ENCODE data around the gene ATXN1.

The ATXN1 gene

GRCh38 chr6:16762268-16762549 is 949 bp upstream of the ATXN1 start:
- DNase-seq (ENCODE audit: low read depth): no peak

DNA sequence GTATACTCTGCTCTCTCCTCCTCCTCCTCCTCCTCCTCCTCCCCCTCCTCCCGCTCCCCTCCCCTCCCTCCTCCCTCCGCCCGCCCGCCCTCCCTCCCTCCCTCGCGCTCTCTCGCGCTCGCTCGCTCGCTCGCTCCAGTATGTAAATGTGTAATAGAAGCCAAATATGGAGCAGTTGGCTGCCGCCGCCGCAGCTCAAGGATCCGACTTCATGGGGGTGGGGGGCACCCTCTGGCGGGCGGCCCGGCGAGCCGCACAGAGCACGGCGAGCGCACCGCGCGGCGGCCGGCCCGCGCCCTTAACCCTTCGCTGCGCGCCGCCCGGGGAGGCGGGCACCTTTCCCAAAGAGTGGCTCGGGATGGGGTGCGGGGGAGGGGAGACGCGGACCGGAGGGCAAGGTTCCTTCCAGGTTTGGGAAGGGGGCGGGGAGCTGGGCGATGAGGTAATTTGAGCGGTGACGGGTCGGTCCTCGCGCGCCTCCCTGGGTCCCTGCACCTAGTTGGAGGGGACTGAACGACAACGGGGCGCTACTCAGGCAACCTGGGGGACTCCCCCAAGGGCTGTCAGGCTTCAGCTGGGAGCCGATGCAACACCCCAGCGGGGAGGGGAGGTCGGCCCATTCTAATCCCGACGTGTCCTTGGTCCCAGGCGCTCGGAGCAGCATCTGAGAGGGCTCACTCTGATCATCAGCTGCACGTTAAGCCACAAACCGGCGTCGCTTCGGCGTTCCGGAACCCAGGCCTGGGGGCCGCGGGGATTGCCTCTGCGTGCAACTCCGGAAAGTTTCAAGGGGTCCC is 409 bp upstream of the ATXN1 start:
- peak; percentile 94 for DNase-seq (ENCODE audit: low read depth)

- peak; percentile 90 for DNase-seq (ENCODE audit: low read depth)
Observed at GRCh38 chr6:16759646-16760515, 1.4 kb downstream of the ATXN1 start.

- DNase-seq (ENCODE audit: low read depth): peak; percentile 65
Observed at GRCh38 chr6:16759181-16759645, 2.0 kb downstream of the ATXN1 start.

DNA sequence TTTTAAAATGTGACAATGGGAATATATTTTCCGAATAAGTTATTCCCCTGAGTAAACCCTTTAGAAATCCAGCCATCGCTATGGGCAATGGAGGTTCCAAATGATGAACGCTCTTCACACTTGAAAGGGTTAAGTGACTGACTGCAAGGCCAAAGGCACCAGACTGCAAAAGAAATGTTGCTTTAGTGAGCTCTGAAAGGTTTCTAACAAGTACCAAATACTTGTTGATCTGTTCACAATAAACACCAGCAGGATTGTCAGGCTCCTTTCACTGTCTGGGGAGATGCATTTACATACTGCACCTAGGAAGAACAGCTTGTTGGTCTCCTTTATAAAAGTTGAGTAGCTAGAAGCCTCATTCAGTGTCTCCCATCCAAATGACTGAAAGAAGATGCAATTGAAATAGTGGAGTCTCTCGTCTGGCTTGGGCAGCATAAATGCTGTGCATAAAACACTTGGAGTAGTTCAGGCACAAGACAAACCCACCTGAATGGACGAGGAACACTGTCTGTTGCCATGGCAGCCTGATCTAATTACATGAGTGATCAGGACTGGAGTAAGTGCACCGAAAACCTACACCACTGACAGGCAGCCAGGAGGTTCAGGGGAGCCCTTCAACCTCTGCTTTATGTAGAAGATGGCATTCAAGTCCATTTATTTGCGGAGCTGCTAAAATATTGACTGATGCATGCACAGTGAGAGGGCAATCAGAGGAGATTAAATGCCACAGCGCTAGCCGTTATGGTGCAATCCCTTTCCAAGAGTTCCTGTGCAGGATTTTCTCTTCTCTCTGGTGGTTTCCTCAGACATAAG is 2.9 kb downstream of the ATXN1 start:
- no peak for DNase-seq (ENCODE audit: low read depth)

- DNase-seq (ENCODE audit: low read depth): peak; percentile 56
Observed at GRCh38 chr6:16757332-16757731, 3.9 kb downstream of the ATXN1 start.

GRCh38 chr6:16756660-16757255 is 4.5 kb downstream of the ATXN1 start:
- no peak for DNase-seq (ENCODE audit: low read depth)

DNA sequence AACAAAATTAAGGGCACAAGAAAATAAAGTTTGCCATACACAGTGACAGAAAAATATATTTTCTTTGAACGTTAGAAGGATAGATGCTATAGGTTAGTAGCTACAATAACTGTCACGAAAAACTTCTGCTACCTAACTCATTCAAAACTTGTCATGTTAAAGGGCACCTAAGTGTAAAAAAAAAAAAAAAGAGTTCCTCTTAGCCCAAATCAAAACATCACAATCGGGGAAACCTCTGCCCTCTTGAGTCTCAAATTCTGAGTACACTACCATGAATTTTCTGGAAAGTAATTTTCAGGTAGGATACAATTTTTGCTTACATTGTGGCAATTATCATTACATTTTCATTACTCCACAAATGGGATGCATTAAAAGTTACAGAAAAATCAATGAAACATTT is 5.7 kb downstream of the ATXN1 start:
- DNase-seq (ENCODE audit: low read depth): no peak

- no peak for DNase-seq (ENCODE audit: low read depth)
Observed at GRCh38 chr6:16754876-16755275, 6.4 kb downstream of the ATXN1 start.

DNA sequence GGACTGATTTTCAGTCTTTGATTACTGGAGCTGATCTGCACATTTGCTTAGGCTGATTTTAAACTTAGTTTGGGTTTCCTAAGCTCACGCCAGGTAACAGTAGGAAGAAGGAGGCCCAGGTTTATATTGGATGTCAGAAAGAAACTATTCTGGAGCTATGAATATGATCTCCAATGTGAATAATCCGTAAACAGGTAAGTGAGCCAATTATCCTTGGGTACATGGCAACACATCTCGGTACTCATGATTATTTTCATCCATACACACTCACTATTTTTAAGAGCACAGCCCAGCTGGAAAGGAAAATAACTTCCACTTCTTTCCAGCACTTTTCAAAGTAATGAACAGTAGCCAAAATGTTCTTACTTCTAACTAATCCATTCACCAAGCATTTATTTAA is 7.0 kb downstream of the ATXN1 start:
- DNase-seq (ENCODE audit: low read depth): no peak

DNA sequence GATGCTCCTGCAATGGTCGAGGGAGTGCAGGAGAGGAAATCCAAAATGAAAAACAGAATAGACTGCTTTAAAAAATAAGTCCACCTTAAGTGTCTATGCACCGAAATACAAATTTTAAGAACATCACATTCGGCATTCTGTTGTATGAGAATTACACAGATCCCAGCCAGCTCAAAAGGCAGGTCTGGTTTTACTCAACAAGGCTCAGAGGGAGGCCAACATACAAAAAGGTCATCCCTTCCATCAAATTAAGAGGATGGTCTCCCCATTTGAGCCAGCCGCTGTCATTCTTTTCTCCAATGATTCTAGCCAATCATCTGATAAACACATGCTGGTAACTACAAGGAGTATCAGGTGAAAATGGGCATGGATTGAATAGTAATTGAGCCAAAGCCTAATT is 7.9 kb downstream of the ATXN1 start:
- DNase-seq (ENCODE audit: low read depth): no peak

DNA sequence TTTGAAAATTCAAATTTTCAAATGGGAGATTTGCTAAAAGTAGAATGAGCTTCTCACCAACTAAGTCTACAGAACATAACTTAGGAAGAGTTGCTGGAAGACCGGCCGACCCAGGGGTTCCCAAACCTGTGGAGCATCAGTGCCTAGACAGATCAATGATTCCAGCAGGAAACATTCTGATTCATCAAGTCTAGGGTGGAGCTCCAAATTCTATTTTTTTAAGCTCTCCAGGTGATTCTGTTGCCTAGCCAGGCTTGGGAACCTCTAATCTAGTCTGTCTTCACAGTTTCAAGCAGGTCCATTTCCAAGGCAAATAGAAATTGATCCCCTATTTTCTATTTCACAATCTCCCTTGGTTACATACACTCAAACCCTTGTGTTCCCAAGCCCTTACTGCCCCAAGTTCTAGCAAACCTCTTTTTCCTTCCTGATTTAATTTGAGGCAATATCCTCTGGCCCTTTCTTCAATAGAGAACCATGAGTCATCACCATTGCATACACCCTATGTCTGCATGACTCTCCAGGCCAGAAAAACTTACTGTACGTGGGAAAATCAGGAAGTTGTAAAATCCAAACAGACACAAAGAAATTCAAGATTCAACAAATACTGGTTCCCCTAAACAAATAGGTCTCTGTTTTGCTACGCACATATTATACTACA is 8.9 kb downstream of the ATXN1 start:
- peak; percentile 93 for DNase-seq (ENCODE audit: low read depth)

- peak; percentile 87 for DNase-seq (ENCODE audit: low read depth)
Observed at GRCh38 chr6:16751251-16751946, 9.9 kb downstream of the ATXN1 start.

DNA sequence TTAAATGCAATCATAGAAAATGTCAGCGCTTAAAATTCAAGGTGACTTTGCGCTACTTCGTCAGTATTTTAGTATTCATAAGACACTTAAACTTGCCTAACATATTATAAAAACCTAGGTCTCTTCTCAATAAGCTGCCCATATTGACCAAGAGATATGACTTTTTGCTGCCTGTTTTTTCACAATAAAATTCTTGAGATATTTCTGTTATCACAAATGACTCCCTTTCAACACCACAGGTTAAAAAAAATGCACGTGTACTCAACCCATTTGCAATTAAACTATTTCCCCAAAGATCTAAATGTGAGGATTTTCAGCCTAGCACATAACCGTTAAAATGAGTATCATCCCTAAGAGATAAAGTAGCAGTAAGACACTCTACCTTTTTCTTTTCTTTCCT is 10.7 kb downstream of the ATXN1 start:
- DNase-seq (ENCODE audit: low read depth): no peak

GRCh38 chr6:16749516-16750485 is 11.5 kb downstream of the ATXN1 start:
- no peak for DNase-seq (ENCODE audit: low read depth)

DNA sequence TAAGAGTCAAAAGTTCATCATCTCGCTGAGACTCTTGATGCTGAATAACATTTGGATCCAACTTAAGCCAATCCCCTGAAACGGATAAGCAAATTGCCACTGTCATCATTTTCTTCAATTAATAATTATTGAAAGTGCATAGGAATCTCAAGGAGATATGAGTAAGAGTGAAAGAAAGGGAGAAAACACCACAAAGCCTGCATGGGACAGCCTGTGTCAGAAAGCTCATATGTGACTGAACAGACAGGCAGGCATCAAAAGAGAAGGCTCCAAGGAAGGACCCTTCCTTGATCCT is 13.3 kb downstream of the ATXN1 start:
- DNase-seq (ENCODE audit: low read depth): no peak

- DNase-seq (ENCODE audit: low read depth): peak; percentile 80
Observed at GRCh38 chr6:16747232-16748024, 13.8 kb downstream of the ATXN1 start.

- DNase-seq (ENCODE audit: low read depth): no peak
Observed at GRCh38 chr6:16746812-16747211, 14.4 kb downstream of the ATXN1 start.

DNA sequence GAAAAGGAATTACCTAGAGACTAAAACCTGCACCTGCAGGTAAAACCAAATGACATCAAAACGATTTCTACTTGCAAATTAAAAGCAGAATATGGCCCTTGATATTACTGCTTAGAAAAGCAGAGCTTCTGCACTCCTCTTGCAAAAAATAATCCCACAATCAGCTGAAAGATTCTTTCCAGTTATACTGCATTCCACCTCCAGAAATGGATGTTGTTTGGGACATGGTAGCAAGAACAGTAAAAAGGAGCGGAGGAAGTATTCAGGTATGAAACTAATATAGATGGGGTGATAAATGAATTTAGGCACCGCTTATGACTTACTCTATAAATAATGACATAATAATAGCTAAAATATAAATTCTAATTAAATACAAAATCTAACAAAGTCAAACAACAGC is 14.9 kb downstream of the ATXN1 start:
- DNase-seq (ENCODE audit: low read depth): no peak

All from EH (cell line).